ENCODE data around the gene LRRC70.

GRCh38 chr5:62558941-62559340, 19.7 kb upstream of the LRRC70 start:
- TF ChIP-seq, protein P1, sequence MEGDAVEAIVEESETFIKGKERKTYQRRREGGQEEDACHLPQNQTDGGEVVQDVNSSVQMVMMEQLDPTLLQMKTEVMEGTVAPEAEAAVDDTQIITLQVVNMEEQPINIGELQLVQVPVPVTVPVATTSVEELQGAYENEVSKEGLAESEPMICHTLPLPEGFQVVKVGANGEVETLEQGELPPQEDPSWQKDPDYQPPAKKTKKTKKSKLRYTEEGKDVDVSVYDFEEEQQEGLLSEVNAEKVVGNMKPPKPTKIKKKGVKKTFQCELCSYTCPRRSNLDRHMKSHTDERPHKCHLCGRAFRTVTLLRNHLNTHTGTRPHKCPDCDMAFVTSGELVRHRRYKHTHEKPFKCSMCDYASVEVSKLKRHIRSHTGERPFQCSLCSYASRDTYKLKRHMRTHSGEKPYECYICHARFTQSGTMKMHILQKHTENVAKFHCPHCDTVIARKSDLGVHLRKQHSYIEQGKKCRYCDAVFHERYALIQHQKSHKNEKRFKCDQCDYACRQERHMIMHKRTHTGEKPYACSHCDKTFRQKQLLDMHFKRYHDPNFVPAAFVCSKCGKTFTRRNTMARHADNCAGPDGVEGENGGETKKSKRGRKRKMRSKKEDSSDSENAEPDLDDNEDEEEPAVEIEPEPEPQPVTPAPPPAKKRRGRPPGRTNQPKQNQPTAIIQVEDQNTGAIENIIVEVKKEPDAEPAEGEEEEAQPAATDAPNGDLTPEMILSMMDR (IDR thresholded peaks at IDR 0.05), result no peak
- no peak for TF ChIP-seq POLR2A (IDR thresholded peaks at IDR 0.05)
